T-helper 2 cell (primary cell): Measurements from ENCODE around the gene LHFPL5.

Experiments
- DNase-seq, 5 experiments: peaks; one replicate each; pipeline versions ENCODE4 v3.0.0 to v3.0.0-alpha.2; 2012 to 2022

The LHFPL5 gene

DNA sequence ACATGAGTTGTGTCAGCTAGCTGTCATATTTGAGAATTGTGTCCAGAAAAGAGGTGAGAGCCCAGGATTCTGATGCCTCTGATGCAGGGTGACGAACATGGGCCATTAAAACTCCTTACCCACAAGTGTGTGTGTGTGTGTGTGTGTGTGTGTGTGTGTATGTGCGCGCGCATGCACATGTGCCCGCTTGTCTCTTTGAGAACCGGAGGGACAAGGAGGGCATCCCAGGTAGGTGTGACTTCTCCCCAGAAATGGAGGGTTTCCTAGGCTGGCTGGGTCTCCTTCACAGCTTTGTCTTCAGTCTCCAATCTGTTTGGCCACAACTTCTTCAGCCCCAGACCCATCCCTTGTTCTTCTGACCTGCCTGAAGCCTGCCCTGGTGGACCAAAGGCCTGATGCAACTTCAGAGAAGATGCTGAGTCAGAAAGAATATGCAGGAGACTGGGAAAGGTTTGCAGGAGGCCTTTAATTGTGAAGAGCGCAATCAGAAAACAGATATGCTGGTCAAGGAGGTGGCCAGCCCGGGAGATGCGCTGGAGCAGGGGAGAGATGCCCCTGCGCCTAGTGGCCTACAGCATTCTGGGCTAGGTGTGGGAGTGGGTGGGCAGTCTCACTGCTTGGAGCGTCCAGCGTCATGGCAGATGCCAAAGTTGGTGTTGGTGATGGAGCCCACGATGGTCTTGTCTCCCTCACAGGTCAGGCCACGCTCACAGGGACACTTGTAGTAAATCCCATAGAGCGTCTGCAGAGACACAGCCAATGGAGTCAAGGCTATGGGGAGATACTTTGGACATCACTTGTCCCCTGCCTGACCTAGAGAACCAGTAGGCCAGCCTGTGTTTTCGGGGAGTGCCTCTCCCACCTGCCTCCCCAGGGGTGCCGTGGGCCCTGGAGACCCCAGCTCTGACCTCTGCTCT, 10.4 kb upstream of the LHFPL5 start:
- no peak for DNase-seq

DNA sequence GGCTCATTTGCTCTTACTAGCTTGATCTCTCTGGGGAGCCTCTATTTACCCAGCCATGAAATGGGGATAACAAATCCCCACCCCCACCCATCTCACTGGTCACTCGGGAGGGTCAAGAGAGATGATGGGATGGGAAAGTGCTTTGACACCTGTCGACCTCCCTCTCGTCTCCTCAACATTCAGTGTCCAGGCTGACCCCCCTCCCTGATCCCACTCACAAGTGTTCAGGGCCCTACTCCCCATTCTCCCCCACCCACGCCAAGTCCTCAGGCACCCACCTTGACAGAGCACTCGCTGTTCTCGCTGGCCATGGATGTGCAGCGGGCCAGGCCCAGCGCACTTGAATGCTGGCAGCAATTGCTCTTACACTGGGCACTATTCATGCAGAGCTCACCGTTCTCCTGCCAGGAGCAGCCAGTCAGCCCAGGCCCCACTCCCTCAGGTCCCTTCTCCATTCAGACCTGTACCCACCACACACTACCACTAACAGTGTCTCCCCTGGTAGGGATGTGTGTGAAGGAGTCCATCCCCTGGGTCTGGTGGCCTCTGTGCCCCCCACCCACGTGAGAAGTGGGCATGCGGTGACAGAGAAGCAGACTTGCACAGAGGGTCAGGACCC, 9.6 kb upstream of the LHFPL5 start:
- DNase-seq = no peak

DNA sequence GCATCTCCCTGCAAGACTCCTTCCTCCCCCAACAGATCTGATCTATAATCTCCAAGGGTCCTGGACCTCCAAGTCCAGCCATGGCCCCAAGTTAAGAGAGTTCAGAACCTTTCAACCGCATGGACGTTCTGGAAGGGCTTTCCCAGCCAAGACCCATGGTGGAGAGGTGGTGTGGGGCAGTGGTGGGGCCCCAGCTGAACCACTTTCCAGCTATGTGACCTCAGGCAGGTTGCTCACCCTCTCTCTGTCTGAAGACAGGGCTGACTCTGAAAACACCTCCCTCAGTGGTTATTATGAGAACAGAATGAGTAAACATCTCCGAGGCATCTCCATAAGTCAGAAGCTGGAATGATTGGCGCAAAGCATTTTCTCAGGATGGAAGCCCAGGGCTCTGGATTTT, 8.9 kb upstream of the LHFPL5 start:
- no peak for DNase-seq

DNA sequence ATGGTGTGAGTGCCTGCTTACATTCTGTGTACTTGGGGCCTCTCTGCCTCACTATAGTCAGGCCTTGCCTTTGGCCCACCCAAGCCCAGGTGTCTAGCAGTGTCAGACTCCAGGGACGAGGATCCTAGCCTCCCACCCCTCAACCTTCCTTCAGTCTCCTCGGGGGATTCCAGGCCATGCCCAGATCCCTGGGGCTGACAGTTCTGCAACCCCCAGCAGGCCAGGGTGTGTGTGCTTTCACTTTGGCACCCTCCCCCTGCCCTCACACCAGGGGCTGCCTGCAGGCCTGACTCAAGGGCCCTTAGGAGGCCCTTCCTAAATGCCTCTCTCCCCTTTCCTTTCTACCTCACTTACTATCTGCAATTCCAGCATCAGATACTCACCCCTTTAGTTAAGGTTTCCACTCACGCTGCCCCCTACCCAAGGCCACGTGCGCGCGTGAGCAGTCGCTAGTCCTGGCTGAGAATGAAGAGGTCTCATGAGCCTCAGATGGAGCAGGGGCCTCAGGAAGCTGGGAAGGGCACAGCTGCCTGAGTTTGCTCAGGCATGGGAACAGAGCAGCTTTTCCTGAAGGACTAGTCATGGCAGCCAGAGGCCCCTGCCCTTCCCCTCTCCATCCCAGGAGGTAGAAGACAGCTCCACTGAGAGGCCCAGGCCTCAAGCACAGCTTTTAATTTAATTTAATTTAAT, 7.2 kb upstream of the LHFPL5 start:
- DNase-seq = no peak

DNA sequence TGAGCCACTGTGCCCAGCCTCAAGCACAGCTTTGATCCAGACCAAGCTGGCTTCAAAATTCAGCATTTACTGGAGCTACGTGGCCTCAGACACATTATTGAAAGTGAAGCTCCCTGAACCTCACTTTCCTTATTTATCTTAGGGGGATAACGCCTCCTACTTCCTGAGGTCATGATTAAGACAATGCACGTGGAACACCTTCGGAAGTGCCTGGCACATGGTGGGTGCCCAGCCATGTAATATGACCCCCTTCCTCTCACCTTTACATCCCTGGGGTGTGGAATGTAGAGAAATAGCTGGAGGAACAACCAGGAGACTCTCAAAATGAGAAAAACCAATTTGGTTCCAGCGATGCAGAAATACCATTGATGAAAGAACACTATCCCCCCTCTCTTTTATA, 6.4 kb upstream of the LHFPL5 start:
- DNase-seq = no peak

DNA sequence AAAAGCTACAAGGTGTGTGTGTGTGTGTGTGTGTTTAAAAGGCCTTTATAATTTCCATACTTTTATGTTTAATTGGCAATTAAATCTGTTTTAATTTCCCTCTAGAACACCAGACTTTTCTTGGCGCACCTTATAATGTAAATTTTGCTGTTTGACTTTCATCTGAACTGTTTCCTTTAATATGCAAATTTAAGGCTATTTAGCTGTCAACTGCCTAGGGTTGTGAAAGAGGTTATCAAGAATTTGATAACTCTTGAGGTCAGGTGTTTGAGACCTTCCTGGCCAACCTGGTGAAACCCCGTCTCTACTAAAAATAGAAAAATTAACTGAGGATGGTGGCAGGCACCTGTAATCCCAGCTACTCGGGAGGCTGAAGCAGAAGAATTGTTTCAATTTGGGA, 4.0 kb upstream of the LHFPL5 start:
- DNase-seq = no peak

DNA sequence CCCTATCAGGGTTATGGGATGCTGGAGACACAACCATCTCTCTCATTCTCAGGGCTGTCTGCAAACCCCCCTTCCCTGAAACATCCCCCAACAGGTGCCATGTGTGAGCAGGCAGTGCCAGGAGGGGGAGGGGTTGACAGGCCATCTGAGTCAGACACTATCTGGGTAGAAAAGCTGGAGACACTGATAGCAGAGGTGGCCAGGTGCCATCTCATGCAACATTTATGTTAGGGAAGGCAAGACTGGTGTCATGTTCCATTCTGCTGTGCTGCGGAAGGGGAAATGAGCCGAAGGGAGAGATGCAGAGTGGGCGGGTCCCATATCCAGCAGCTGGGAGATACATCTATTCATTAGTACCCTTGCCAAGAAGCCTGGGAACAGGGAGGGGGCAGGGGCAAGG, 3.5 kb downstream of the LHFPL5 start:
- no peak for DNase-seq

DNA sequence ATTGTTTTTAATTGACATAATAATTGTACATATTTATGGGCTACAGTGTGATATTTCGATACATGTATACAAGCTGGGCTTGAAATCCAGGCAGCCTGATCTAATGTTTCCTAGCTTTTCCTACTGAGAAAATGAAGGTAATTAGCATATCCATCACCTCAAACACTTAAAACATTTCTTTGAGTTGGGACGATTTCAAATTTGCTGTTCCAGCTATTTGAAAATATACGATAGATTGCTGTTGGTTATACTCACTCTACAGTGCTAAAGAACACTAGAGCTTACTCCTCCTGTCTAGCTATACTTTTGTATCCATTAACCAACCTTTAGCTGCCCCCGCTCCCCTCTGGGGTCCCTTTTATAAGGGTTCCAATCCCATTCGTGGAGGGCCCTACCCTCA, 4.7 kb downstream of the LHFPL5 start:
- no peak for DNase-seq

DNA sequence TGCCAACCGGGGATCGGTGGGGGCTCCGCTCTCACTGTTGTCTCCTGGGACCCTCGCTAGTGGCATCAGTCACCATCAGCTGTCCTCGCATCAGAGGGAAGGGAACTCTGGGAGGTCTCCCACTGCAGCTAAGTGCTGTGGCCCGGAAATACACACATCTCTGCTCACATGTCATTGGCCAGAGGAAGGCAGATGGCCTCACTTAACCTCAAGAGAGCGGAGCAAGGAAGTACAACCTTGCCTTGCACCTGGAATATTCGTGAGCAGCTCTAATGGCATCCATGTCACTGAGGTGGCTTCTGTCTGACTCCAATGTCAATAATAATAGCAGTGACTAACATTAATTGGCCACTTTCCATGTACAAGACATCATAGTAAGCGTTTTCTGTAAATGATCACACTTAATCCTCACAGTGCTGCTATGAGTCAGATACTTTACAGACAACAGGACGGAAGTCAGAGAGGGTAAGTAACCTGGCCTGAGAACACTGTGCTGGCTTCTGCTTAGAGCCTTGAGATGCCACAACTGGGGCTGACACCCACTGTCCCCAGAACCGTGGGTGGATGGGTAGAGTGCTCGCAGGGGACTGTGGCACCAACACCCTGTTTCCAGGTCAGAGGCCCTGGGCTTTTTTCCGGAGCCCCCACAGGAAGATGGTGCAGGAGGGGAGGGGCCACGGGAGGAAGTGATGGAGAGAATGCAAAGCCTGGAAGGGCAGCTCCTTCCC, 6.0 kb downstream of the LHFPL5 start:
- DNase-seq = no peak

DNA sequence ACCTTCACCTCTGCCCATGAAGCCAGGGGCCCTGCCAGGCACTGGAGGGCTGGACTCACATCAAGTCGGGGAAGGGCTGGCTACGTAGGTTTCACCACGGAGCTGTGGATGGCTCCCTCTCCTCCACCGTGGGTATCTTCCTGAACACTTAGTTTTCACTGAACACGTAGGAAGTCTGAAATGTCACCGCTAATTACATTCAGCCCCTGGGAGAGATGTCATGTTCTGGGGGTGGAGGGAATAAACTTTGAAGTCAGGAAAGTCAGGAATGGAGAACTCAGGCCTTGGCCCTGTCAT, 6.5 kb downstream of the LHFPL5 start:
- DNase-seq = no peak

DNA sequence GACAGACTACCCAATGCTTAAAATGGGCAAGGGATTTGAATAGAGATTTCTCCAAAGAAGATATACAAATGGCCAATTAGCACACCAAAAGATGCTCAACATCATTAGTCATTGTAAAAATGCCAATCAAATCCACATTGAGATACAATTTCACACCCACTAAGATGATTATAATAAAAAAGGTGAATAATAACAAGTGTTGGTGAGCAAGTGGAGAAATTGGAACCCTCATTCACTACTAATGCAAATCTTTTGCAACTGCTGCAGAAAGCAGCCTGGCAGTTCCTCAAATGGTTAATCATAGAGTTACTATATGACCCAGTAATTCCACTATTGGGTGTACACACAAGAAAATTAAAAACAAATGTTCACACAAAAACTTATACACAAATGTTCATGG, 12.4 kb downstream of the LHFPL5 start:
- no peak for DNase-seq

DNA sequence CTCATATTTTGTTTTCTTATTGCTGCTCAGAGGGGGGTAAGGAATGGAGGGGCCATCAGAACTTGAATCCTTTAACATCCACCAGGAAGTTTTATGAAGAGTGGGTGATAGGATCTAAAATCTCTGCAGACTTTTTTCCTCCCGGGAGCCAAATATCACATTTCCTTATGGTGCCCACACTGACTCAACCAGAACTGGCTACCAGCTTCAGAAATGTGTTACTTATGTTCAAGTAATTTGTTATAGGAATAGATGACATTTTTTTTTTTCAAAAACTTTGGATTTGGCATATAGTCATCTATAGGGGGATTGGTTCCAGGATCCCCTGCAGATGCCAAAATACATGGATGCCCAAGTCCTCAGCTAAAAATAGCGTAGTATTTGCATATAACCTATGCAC, 18.4 kb downstream of the LHFPL5 start:
- DNase-seq = no peak

DNA sequence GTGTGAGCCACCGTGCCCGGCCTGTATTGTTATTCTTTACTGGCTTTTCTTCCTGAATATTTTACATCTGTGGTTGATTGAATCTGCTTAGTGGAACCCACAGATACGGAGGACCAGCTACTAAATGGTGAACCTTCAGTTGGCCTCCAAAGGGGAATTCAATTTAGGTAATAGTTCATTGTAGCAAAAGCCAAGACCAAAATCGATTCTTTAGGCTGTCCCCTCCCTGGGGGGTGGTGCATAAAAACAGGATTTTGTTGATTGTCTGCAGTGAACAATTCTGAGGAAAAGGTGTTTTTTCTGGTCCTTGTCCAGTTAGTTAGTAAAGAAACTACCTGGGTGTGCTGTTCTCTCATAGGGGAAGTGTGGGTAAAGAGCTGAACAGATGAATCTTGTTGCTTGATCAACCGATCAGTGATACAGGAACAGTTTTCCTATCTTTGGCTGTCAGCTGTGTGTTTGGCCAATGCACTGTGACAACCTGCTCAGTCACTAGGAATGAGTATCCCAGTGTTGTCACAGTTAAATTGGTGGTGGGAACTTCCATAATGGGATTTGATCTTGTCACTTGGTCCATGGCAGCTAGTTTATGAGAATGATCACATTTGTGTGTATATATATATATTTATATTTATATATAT, 19.5 kb downstream of the LHFPL5 start:
- no peak for DNase-seq

DNA sequence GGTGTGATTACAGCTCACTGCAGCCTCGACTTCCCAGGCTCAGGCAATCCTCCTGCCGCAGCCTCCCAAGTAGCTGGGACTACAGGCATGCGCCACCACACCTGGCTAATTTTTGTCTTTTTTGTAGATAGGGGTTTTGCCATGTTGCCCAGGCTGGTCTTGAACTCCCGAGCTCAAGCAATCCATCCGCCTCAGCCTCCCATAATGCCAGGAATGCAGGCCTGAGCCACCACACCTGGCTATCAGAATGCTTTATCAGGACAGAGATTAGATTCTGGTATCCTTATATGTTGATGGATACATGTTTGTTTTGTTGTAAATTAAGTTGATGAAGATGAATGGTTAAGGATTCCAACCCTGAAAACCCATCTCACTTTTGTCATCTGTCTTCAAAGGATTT, 24.2 kb downstream of the LHFPL5 start:
- DNase-seq = no peak

DNA sequence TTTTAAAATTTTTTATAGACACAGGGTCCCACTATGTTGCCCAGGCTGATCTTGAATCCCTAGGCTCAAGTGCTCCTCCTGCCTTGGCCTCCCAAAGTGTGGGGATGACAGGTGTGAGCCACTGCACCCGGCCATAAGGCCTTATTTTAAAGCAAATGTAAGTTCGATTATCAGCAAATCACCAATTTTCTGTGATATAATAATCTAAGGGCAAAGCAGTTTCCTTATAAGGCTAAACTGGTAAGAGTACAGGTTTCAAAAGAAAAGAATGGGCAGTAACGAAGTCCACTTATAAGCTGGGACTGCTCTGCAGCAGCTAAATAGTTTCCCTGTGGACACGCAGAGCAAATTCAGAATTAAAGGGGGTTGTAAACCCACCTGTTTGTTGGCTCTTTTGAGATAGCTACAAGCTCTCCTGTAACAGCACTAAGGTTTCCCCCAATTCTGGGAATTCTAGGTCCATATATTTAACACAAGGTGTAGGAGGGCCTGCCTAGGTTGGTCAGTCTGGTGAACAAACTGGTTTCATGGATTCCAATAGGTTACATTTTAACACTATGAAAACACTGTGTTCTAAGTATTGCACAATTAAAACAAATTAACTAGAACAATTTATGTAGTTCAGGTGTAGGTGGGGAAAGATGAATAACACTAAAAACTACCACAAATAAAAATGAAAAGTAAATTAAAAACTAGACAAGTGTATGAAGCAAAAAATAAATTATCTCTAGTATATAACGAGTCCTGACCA, 26.3 kb downstream of the LHFPL5 start:
- no peak for DNase-seq

DNA sequence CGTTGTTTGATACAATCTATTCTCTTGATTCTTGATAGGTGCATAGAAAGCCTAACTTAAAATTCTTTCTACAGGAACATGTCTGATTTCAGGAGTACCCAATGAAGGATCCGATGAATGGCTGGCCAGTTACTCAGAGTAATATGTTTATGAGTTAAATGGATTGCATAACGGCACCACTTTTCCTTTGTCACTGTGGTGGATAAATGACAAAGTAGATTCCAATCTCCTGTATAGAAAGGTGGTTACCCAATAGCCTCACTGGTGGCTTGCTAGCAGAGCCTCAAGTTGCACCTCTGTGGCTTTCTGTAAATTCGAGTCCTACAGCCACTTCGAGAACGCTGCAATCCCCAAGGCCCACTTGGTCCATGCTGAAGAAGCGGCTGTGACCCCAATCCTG, 28.4 kb downstream of the LHFPL5 start:
- DNase-seq = no peak

DNA sequence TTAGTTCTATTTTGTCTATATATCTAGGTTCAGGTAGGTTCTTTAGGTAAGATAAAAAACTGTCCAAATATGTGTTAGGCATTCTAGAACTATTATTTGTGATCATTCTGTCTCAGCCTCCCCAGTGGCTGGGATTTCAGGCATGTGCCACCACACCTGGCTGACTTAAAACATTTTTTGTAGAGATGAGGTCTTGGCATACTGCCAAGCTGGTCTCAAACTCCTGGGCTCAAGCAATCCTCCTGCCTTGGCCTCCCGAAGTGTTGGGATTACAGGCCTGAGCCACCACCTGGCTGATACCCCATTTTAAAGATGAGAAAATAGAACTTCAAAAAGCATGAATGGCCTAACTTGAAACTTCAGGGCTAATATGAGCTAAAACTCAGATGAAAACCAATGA, 33.9 kb downstream of the LHFPL5 start:
- DNase-seq = no peak

DNA sequence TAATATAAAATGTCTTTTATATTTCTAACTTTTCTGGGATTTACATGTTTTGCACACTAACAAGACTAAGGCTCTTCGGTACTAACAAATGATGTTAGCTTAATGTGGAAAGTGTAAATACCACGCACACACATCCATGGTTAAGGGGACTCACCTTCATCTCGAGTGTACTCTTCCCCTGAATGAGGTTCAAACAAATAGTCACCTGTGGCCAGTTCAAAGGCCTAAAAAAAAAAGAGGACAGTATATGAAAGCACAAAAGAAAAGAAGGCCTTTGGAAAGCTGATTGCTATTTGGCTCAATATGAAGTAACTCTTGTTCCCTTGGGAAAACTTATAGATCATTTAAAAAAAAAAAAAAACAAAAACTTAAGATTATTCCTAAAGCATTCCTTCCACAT, 37.2 kb downstream of the LHFPL5 start:
- DNase-seq = no peak

DNA sequence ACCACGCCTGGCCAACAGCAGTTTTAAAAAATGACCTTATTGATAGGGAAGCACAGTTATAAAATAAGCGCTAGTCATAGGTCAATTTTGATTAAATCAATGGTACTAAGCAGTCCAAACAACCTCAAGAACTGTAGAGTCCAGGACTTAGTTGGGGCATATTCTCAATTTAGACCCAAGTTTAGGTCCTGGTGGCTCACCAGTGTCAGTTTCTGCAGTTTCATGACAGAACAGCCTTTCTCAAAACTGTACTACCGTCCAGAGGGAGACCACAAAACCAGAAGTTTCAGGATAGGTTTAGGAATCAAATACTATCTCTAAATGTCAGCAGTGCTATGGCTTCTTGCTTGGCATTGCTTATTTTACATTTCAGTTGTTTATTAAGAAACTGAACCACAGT, 39.1 kb downstream of the LHFPL5 start:
- peak in 1 of 5 experiments; percentile 1 for DNase-seq

DNA sequence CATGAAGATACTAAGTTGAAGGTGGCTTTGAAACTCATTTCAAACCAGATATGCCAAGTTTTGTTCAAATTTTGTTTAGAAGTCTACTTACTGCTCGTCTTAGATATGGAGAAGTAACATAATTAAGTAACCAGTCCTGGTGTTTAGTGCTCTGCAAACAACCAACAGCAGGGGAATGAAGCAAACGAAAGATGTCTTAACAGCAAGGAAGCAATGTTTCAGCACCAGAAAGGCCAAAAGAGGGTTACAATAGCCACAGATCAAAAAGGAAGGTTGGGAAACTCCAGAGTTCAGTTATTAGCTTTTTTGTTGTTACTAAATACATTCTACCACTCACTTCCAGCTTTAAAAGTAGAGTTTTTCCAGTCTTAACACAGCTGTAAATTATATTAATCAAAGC, 45.1 kb downstream of the LHFPL5 start:
- DNase-seq = no peak

DNA sequence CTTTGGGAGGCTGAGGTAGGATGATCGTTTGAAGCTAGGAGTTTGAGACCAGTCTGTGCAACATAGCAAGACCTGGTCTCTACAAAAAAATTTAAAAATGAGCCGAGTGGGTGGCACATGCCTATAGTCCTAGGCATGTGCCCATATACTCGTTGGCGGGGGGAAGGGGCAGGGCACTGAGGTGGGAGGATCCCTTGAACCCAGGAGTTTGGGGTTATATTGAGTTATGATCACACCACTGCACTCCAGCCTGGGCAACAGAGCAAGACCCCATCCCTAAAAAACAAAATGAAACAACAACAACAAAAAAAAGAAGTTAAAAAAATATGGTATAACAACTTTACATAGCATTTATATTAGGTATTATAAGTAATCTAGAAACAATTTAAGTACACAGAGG, 47.8 kb downstream of the LHFPL5 start:
- no peak for DNase-seq

DNA sequence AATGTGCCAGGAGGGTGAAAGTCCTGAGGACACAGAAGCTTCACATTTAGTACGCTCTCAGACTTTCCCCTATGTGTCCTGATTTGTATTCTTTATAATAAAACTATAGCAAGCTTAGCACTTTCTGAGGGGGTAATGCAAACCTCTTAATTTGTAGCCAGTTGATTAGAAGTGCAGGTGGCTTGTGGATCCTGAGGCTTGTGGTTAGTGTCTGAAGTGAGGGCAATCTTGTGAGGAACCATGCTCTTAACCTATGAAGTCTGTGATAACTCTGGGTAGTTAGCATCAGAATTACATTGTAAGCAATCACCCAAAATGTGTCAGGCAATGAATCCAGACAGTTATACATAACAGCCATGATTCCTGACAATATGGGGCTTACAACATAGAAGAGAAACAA, 51.1 kb downstream of the LHFPL5 start:
- no peak for DNase-seq
